NCI-H1092 (cell line): Measurements from ENCODE around the gene HMMR.

Experiments used
- DNase-seq: peaks from one replicate; lab custom pipeline; 2025; lab: John Stamatoyannopoulos, UW

HMMR gene

GRCh38 chr5:163459462-163459818 is 992 bp upstream of the HMMR start:
- DNase-seq = no peak

DNA sequence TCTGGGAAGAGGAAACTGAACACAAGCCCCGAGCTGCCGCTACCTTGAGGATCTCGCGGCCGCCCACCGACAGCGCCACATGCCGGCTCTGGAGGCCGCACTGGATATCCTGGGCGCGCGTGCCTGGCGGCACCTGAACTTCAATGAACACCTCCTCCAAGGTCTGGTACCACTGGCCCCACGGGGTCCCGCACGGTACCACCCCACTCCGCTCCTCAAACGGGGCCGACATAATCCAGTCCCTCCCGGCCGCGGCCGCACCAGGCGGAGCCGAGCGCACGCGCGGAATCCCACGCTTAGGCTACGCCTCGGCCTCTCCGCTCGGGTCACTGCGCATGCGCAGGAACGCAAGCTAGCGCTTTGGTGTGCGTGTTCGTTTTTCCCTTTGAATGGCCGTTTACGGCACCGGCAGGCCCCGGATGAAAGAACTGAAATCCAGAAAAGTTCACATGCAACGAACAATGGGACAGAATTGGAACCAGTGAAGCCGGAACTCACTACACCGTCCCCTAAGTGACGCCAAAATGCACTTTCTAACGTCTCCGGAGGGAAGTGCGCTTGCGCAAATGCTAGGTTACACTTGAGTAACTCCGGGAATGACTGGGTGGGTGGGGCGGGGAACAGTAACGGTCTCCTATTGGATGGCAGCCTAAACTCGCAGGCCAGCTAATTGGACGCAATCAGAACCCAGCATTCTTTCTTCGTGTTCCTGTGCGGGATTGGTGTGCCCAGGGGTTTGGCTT is 442 bp upstream of the HMMR start, which contains the start of gene NUDCD2:
Gene NUDCD2, minus strand, starts transcription at position 284 of the 743 bp plus-strand sequence. Its CDS starts 52 bp downstream, at position 232.
- peak; percentile 92 for DNase-seq

DNA sequence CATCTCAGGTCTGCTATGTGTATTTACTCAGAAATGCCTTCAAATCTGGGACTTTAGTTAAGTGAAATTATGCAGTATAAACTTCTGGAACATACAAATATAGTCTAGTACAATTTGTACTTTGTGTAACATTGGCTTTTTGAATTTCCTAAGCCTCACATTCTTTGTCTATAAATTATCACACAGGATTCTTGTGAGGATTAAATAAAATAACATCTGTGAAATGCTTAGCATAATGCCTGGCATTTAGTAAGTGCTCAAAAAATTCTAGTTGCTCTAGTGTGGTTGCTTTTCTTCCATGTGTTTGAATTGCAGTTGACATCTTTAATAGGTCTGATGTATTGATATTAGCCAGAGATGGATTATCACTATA is 2.6 kb downstream of the HMMR start:
- DNase-seq = no peak

DNA sequence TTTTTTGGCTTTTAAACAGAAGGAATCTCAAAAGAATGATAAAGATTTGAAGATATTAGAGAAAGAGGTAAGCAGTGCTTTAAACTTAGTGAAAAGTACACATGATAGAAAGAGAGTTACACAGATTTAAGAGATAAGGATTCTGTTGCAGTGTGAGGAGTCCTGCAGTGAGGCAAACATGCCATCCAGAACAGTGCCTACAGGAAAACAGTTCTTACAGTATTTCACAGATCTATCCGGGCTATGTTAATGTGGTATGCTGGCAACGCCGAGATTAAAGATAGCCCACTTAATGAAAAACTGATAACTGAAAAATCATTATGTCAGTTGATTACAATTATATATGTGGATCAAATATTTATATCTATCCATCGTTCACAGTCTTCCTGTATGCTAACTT is 7.2 kb downstream of the HMMR start:
- no peak for DNase-seq

GRCh38 chr5:163473635-163474243 is 13.3 kb downstream of the HMMR start:
- no peak for DNase-seq

DNA sequence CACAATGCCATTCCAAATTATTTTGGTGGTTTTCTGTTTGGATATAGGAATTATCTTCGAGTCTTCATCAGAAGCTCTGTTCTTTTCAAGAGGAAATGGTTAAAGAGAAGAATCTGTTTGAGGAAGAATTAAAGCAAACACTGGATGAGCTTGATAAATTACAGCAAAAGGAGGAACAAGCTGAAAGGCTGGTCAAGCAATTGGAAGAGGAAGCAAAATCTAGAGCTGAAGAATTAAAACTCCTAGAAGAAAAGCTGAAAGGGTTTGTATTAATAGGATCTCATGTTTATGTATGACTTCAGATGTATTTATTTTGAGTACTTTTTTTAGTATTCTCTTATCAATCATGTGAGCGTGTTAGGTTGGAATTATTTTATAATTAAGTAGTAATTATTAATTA is 15.0 kb downstream of the HMMR start:
- DNase-seq = no peak

DNA sequence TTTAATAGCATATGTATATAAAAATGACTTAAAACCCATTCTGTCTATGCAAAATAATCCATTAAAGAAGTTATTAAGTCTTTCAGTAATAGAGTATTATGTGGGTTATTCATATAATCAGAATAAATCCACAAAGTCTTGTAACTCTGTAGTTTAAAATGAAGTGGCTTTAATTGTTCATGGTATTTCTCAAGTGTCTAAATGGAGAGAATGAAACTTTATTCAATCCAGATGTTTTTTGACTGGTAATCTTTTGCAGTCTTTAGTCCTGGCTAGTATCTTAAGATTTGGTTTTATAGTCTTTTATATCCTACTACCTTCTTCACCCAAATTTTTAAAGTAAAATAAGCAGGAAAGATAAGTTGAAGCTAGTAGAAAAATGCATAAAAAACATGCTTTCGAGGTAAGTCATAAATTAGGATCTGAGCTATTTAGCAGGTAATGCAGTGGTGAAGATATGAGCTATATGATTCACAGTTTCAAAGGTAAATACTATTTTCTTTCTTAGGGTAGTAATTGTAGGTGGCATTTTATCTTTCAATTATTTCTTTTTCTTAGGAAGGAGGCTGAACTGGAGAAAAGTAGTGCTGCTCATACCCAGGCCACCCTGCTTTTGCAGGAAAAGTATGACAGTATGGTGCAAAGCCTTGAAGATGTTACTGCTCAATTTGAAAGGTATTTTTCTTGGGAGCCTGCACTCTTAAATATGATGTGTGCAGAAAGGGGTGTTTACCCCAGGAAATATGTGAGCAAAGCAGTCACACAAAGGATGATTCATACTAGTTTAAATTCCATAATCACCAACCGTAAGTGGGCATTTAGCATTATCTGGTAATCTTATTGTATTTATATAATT is 17.9 kb downstream of the HMMR start:
- DNase-seq = no peak

- DNase-seq = no peak
These were observed 18.5 kb downstream of the HMMR start for GRCh38 chr5:163478982-163479271.

- no peak for DNase-seq
These were observed 28.8 kb downstream of the HMMR start for GRCh38 chr5:163489055-163489744.

DNA sequence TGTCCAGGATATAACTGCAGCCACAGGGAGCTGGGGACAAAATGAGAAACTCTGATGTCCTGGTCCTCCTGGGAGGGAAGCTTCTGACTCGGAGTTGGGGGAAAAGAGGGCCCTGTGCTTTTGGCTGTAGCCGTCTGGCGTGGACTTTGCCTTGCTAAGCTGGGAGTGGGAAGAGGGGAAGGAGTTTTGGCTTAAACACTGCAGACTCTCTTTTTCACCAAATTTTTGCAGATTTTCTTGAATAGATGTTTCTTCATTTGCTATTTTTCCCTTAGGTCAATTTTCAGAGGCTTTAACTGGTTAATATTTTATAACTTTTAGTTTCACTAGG is 29.3 kb downstream of the HMMR start:
- DNase-seq = no peak

- no peak for DNase-seq
These were observed 35.9 kb downstream of the HMMR start for GRCh38 chr5:163496286-163496685.

GRCh38 chr5:163497315-163497714 is 36.9 kb downstream of the HMMR start:
- DNase-seq = no peak

- no peak for DNase-seq
These were observed 38.5 kb downstream of the HMMR start for GRCh38 chr5:163498886-163499285.

- DNase-seq = no peak
These were observed 42.1 kb downstream of the HMMR start for GRCh38 chr5:163502521-163502920.

DNA sequence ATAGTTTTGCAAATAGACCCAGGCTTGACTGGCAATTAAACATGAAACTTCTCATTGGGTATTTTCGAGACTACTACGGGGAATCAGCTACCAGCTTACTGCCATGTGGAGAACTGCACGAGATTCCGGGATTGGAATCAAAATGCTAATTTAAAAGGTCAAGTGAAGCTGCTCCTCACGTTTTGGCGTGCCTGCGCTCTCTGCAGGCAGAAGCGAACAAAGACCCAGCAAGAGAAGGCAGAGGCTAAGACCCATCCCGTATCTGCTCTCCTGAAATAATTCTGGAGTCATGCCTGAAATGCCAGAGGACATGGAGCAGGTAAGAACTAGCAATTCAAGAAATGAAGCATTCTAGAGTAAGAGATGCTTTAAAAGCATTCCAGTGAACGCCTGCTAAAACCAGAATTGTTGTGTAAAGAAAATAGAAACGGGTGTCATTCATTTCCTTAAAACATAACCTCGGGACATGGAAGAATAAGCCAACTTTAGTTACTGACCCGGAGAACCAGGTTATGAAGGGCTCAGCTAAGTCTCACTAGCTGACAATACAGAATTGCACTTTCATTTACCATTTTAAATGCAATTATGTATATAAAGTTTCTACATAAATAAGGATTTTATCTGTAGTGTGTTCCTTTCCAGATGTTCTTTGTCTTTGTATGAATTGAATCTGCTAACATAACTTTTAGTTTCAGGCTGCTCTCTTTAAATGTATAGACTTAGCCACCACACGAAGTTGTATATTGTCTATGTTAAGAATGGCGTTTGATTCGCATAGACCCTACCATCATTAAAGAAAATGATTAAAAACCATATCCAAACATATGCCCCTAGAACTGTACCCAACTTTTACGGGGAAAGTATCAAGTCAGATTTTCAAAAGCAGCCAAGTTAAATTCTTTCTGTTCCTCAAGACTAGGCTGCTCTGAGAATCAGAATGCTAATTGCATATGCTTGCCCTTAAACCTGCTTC is 43.0 kb downstream of the HMMR start:
- DNase-seq = no peak

DNA sequence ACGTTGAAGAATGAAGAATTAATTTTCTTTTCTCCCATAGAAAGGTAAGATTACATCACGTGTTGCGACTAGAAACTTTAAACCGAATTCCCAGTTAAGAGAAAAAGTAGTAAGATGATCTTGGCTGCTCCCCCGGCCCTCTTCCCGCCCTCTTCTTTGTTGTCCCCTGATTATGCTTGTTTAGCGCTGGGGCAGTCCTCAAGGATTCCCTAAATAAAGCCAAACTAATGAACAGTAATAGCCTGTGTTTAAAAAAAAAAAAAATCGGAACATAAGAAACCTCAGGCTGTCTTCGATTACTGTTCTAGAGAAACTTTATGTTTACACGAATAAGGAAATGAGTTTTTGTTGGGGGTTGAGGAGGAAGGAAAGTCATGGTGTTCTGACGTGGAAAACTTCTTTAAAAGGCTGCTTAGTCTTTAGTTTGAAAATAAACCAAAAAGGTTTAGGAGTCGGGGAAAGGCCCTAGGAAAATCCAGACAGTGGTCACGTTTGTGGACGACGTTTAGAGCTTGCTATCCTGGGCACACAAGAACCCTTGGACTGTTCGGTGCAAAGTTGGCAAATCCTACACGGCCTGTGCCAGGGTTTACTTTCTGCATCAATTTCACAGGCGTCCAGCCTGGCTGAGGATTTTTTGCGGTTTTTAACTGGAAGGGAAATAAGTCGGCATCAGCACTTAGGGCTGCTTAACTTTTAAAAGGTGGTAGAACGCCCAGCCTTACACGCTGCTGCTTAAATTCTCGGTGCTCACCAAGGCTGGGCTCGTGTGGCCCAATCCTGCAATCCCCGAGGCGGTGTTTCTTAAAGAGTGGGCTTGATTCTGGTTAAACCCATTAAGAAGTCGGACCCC is 43.9 kb downstream of the HMMR start:
- DNase-seq = no peak

DNA sequence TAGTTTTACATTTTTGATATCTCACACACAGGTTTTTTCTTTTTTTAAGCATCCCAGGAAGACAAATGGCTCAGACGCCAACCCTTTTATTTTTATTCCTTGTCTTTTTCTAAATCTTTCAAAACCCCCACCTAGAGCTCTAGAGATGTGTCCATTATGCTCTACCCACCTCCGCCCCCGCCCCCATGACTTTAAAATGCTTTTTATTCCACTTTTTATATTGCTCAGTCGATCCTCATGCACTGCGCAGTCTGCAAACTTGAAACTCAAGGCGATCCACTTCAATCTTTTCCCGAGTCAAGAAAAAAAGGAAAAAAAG is 44.6 kb downstream of the HMMR start:
- DNase-seq = no peak

GRCh38 chr5:163505368-163506094 is 45.1 kb downstream of the HMMR start, which contains the start of gene MAT2B:
Gene MAT2B (plus strand): TSS chr5:163505619. CDS start chr5:163505687, 68 bp downstream.
- peak; percentile 63 for DNase-seq

GRCh38 chr5:163506095-163506457 is 45.6 kb downstream of the HMMR start:
- DNase-seq = no peak

- no peak for DNase-seq
These were observed 46.3 kb downstream of the HMMR start for GRCh38 chr5:163506726-163507125.
